GM18526 (cell line): Measurements from ENCODE around the gene CCDC159.

ENCODE experiments used
- POLR2A ChIP-seq: IDR thresholded peaks from 3 replicates; pipeline ENCODE4 v1.6.1; 2011; ENCODE audit not compliant: insufficient read length; ENCODE audit errors: extremely low read depth

Gene CCDC159

GRCh38 chr19:11346104-11346940, at the start of gene CCDC159, which contains the start of gene TMEM205:
Gene CCDC159, plus strand, starts transcription at chr19:11346519. Its CDS starts 88 bp downstream, at chr19:11346607.
Gene TMEM205, minus strand, starts transcription at chr19:11346268. Its CDS starts 649 bp downstream, at chr19:11345619.
- TF ChIP-seq POLR2A: peak; percentile 71

GRCh38 chr19:11299946-11300810, 46.1 kb upstream of the CCDC159 start:
- TF ChIP-seq POLR2A: no peak

GRCh38 chr19:11300811-11301120, 45.6 kb upstream of the CCDC159 start:
- no peak for TF ChIP-seq POLR2A

GRCh38 chr19:11304936-11305335, 41.4 kb upstream of the CCDC159 start:
- TF ChIP-seq POLR2A: no peak

- TF ChIP-seq POLR2A: no peak
Observed at GRCh38 chr19:11306337-11306736, 40.0 kb upstream of the CCDC159 start.

GRCh38 chr19:11321191-11322126, 24.9 kb upstream of the CCDC159 start:
- no peak for TF ChIP-seq POLR2A

- no peak for TF ChIP-seq POLR2A
Observed at GRCh38 chr19:11322269-11323024, 23.9 kb upstream of the CCDC159 start.

GRCh38 chr19:11323601-11324078, 22.7 kb upstream of the CCDC159 start:
- TF ChIP-seq POLR2A: no peak

GRCh38 chr19:11324079-11324661, 22.1 kb upstream of the CCDC159 start:
- no peak for TF ChIP-seq POLR2A

GRCh38 chr19:11324748-11325389, 21.4 kb upstream of the CCDC159 start:
- TF ChIP-seq POLR2A: no peak

- TF ChIP-seq POLR2A: no peak
Observed at GRCh38 chr19:11325544-11325943, 20.8 kb upstream of the CCDC159 start.

GRCh38 chr19:11330127-11330526, 16.2 kb upstream of the CCDC159 start:
- TF ChIP-seq POLR2A: no peak

- no peak for TF ChIP-seq POLR2A
Observed at GRCh38 chr19:11331502-11331901, 14.8 kb upstream of the CCDC159 start.
